ENCODE results near the gene PSMG3.
A peak's percentile ranks its signal among the peaks of the same experiment; 100 is the strongest.

PSMG3 gene

GRCh38 chr7:1533547-1534329, 36.1 kb downstream of the PSMG3 start:
- ChIA-PET POLR2A (interaction anchor here (1.0 kb wide), 1 partner anchor 37 kb away, joined by 4 read pairs; no protein-coding TSS in a partner anchor), CTCF (interaction anchor here (0.9 to 2.1 kb wide), 3 partner anchors 21 to 60 kb away, joined by 3 to 5 read pairs (median 5); no protein-coding TSS in a partner anchor)
- peak overlapping the region; percentile 12 for H3K4me3 ChIP-seq (ENCODE audit: low read depth, low read length)
- TF ChIP-seq, protein P1, sequence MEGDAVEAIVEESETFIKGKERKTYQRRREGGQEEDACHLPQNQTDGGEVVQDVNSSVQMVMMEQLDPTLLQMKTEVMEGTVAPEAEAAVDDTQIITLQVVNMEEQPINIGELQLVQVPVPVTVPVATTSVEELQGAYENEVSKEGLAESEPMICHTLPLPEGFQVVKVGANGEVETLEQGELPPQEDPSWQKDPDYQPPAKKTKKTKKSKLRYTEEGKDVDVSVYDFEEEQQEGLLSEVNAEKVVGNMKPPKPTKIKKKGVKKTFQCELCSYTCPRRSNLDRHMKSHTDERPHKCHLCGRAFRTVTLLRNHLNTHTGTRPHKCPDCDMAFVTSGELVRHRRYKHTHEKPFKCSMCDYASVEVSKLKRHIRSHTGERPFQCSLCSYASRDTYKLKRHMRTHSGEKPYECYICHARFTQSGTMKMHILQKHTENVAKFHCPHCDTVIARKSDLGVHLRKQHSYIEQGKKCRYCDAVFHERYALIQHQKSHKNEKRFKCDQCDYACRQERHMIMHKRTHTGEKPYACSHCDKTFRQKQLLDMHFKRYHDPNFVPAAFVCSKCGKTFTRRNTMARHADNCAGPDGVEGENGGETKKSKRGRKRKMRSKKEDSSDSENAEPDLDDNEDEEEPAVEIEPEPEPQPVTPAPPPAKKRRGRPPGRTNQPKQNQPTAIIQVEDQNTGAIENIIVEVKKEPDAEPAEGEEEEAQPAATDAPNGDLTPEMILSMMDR (IDR thresholded peaks at IDR 0.05; ENCODE audit: insufficient read depth, low read length, missing control alignments), result no peak
- peak; percentile 65 for DNase-seq (ENCODE audit: low read depth, low spot score)

- H3K4me3 ChIP-seq (ENCODE audit: low read depth, low read length), result peak overlapping the region; percentile 67
- ChIA-PET CTCF (interaction anchor here (1.2 to 2.1 kb wide), 2 partner anchors 22 to 59 kb away, joined by 5 read pairs; no protein-coding TSS in a partner anchor), POLR2A (interaction anchor here (1.0 kb wide), 1 partner anchor 37 kb away, joined by 4 read pairs; no protein-coding TSS in a partner anchor)
- TF ChIP-seq, protein P1 (IDR thresholded peaks at IDR 0.05; ENCODE audit: insufficient read depth, low read length, missing control alignments), result no peak
- no peak for DNase-seq (ENCODE audit: low read depth, low spot score)
These were observed 36.6 kb downstream of the PSMG3 start for GRCh38 chr7:1533255-1533546.

GRCh38 chr7:1532456-1533254, 37.2 kb downstream of the PSMG3 start:
- ChIA-PET CTCF (interaction anchor here (2.1 kb wide), 1 partner anchor 22 kb away, joined by 5 read pairs; no protein-coding TSS in a partner anchor), POLR2A (no interaction called here)
- TF ChIP-seq, protein P1 (IDR thresholded peaks at IDR 0.05; ENCODE audit: insufficient read depth, low read length, missing control alignments), result no peak
- DNase-seq (ENCODE audit: low read depth, low spot score), result peak; percentile 63
- H3K4me3 ChIP-seq (ENCODE audit: low read depth, low read length), result peak overlapping the region; percentile 67

DNA sequence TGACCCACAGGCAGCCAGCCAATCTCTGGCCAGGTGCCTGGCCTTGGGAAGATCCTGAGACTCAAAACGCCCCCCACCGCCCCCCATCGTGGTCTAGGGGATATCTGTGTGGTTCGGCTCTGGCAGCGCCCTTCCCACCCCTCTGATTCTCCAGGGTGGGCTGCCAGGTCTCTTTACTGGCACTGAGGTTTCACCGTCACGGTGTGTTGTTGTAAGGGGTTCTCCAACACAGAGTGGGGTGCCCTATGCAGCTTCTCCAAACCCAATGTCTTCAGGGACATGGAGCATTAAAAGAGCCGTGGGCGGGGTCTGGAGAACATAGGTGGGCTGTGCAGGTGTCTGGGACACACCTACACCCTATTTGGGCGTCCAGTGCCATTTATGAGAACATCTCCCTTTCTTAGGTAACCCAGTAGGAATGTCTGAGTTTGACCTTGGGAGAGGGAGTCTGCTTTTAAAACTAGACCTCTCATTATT, 37.8 kb downstream of the PSMG3 start:
- TF ChIP-seq, protein P1 (IDR thresholded peaks at IDR 0.05; ENCODE audit: insufficient read depth, low read length, missing control alignments), result no peak
- peak overlapping the region; percentile 67 for H3K4me3 ChIP-seq (ENCODE audit: low read depth, low read length)
- DNase-seq (ENCODE audit: low read depth, low spot score), result no peak
- POLR2A ChIA-PET, result no interaction called here
- CTCF ChIA-PET, result interaction anchor here (2.1 kb wide), 1 partner anchor 23 kb away, joined by 5 read pairs; no protein-coding TSS in a partner anchor

GRCh38 chr7:1531263-1531978, 38.4 kb downstream of the PSMG3 start:
- POLR2A ChIA-PET, result no interaction called here
- TF ChIP-seq, protein P1 (IDR thresholded peaks at IDR 0.05; ENCODE audit: insufficient read depth, low read length, missing control alignments), result no peak
- H3K4me3 ChIP-seq (ENCODE audit: low read depth, low read length), result peak overlapping the region; percentile 67
- CTCF ChIA-PET, result no interaction called here
- no peak for DNase-seq (ENCODE audit: low read depth, low spot score)
